B cell (primary cell): ENCODE measurements around the gene ACTN3. TPM values are rescaled to one million over a fixed set of nuclear protein-coding genes. Genes with fewer than 3 reads are reported as not detected.

Source experiments
- ATAC-seq: fragments of 200-7000 bp; cut with Tn5 transposase; one replicate; pipeline ENCODE4 v1.10.0; 2021; ENCODE audit warnings: low read depth, mild to moderate bottlenecking, moderate number of reproducible peaks, moderate library complexity
- CTCF ChIA-PET: fragments of 350-600 bp; sonication (Branson Sonifier 250); formaldehyde crosslinking; loops from one replicate; lab custom pipeline; 2021; ENCODE audit warnings: antibody characterized with exemption, inconsistent platforms; lab: Charles Lee
- POLR2A ChIA-PET: fragments of 350-600 bp; sonication (Branson Sonifier 250); formaldehyde crosslinking; loops from one replicate; lab custom pipeline; 2021; ENCODE audit warnings: antibody characterized with exemption; lab: Charles Lee
- DNase-seq: peaks from one replicate; pipeline ENCODE4 v3.0.0; 2013
- H2AFZ ChIP-seq: 2 replicates; pipeline ENCODE4 v1.6.1; 2012; ENCODE audit warnings: mild to moderate bottlenecking, low read depth, low read length; ENCODE audit not compliant: insufficient read depth, poor library complexity, severe bottlenecking
- H3K27ac ChIP-seq, 2 donors: 1 replicate in 1 of 2; 2 replicates in 1 of 2; pipeline ENCODE4 v1.5.1; 2012 to 2013; ENCODE audit warnings: low read length in 2 of 2, mild to moderate bottlenecking in 2 of 2, moderate library complexity in 1 of 2
- H3K27me3 ChIP-seq, 4 experiments: fragments of 200-600 bp in 1 of 4; sonication (generic) in 1 of 4; replicated peaks in 1 of 4; 1 replicate in 2 of 4; 2 replicates in 2 of 4; pipeline versions ENCODE4 v1.6.1 to v1.7.0; 2013 to 2016; ENCODE audit warnings: low read length in 3 of 4, mild to moderate bottlenecking in 2 of 4, mixed read lengths in 1 of 4, moderate library complexity in 1 of 4; ENCODE audit not compliant: insufficient read depth in 4 of 4, control insufficient read depth in 3 of 4; ENCODE audit errors: control extremely low read depth in 1 of 4
- H3K36me3 ChIP-seq, 2 experiments: replicated peaks in 1 of 2; 1 replicate in 1 of 2; 2 replicates in 1 of 2; pipeline versions ENCODE4 v1.6.1 to v1.7.1; 2013; ENCODE audit warnings: low read length in 1 of 2; ENCODE audit not compliant: insufficient read depth in 2 of 2, control insufficient read depth in 1 of 2; ENCODE audit errors: control extremely low read depth in 1 of 2, extremely low read depth in 1 of 2
- H3K4me1 ChIP-seq, 2 donors: fragments of 200-600 bp in 1 of 2; sonication (generic) in 1 of 2; 1 replicate in 1 of 2; 2 replicates in 1 of 2; pipeline versions ENCODE4 v1.5.1 to v1.6.1; 2013 to 2017; ENCODE audit warnings: low read length in 2 of 2; ENCODE audit not compliant: control insufficient read depth in 2 of 2, insufficient read depth in 2 of 2
- H3K4me2 ChIP-seq: replicated peaks from 2 replicates; pipeline ENCODE3; 2012; ENCODE audit warnings: mild to moderate bottlenecking, low read depth, low read length; ENCODE audit not compliant: poor library complexity, severe bottlenecking
- H3K4me3 ChIP-seq, 5 experiments: fragments of 200-600 bp in 1 of 5; sonication (generic) in 1 of 5; 1 replicate in 3 of 5; 2 replicates in 2 of 5; pipeline versions ENCODE4 v1.5.1 to v1.7.0; 2011 to 2016; ENCODE audit warnings: low read length in 4 of 5, mild to moderate bottlenecking in 4 of 5, low read depth in 2 of 5, control low read depth in 1 of 5, moderate library complexity in 1 of 5; ENCODE audit not compliant: insufficient read depth in 1 of 5; ENCODE audit errors: control extremely low read depth in 1 of 5, extremely low read depth in 1 of 5
- H3K79me2 ChIP-seq: fragments of 200-600 bp; sonication (generic); one replicate; pipeline ENCODE4 v1.6.0; 2016; ENCODE audit warnings: low read length; ENCODE audit not compliant: control insufficient read depth, insufficient read depth
- H3K9ac ChIP-seq: fragments of 200-600 bp; sonication (generic); 2 replicates; pipeline ENCODE4 v1.6.1; 2017; ENCODE audit warnings: mild to moderate bottlenecking, low read length, moderate library complexity
- H3K9me3 ChIP-seq, 3 donors: one replicate each; pipeline versions ENCODE4 v1.6.1 to v1.7.1; 2013; ENCODE audit warnings: low read length in 2 of 3; ENCODE audit not compliant: control insufficient read depth in 2 of 3, insufficient read depth in 1 of 3; ENCODE audit errors: control extremely low read depth in 1 of 3
- H4K20me1 ChIP-seq: 2 replicates; pipeline ENCODE4 v1.6.0; 2012; ENCODE audit warnings: mild to moderate bottlenecking, low read length; ENCODE audit not compliant: insufficient read depth, control insufficient read depth, poor library complexity, severe bottlenecking
- H3K27ac Mint-ChIP-seq: one replicate; pipeline ENCODE4 v1.8.0; 2021; ENCODE audit warnings: mixed read lengths
- H3K27me3 Mint-ChIP-seq: one replicate; pipeline ENCODE4 v1.8.0; 2021; ENCODE audit warnings: mixed read lengths
- H3K4me1 Mint-ChIP-seq: one replicate; pipeline ENCODE4 v1.8.0; 2021; ENCODE audit warnings: mixed read lengths
- H3K4me3 Mint-ChIP-seq: one replicate; pipeline ENCODE4 v1.8.0; 2021; ENCODE audit warnings: mixed read lengths
- H3K9me3 Mint-ChIP-seq: one replicate; pipeline ENCODE4 v1.8.0; 2022; ENCODE audit warnings: mixed read lengths; ENCODE audit not compliant: insufficient read depth
- CTCF ChIP-seq: fragments of 200-600 bp; IDR thresholded peaks from one replicate; pipeline ENCODE4 v1.8.0; 2022; ENCODE audit warnings: antibody characterized with exemption, mild to moderate bottlenecking
- EZH2 ChIP-seq: IDR thresholded peaks from 2 replicates; pipeline ENCODE4 v1.6.1; 2012; ENCODE audit warnings: borderline replicate concordance, low read depth, mild to moderate bottlenecking, moderate library complexity, low read length; ENCODE audit not compliant: insufficient read depth, poor library complexity, severe bottlenecking
- WGBS: methylation state at CpG from one replicate; pipeline ENCODE4 v1.1.5; 2013; ENCODE audit warnings: missing lambda C conversion rate; ENCODE audit not compliant: insufficient coverage; 5-methylcytosine and 5-hydroxymethylcytosine counted together
- intact Hi-C: fragments of 100-400 bp; cut with micrococcal nuclease; formaldehyde crosslinking; loops from one replicate; pipeline ENCODE4 v1.10.0; 2022
- polyA plus RNA-seq: library from polyadenylated mRNA; depleted of rRNA; stranded (reverse); fragments of >200 nt; gene quantifications from 2 replicates; pipeline ENCODE4 v1.2.3, GENCODE V29; 2012
- total RNA-seq, 2 donors: library from RNA; stranded (reverse); fragments of 120-200 nt in 1 of 2; gene quantifications; 1 replicate in 1 of 2; 2 replicates in 1 of 2; pipeline versions ENCODE4 v1.2.3 to v1.2.4, GENCODE V29; 2013 to 2022

The ACTN3 gene
- total and polyA plus RNA-seq, 2 donors (not counting 1 experiment from before 2014, with no cell fraction given) = 0.22 TPM; not detected in 1

GRCh38 chr11:66563832-66564231 lies 17.1 kb downstream of the ACTN3 start:
- Histone ChIP-seq H2AFZ (no peak overlapping the region), H3K27me3 (peaks cover 0 to 25% (median 3%) of the 10 kb centered on the region in 4 experiments), H3K79me2 (no peaks in the 10 kb centered on the region), H3K4me3 (no peak overlapping the region), H3K4me2 (no peak overlapping the region), H3K4me1 (peaks cover 13 to 14% of the 10 kb centered on the region in 2 donors), H3K36me3 (no peaks in the 10 kb centered on the region), H3K27ac (no peak overlapping the region), H3K9ac (no peak overlapping the region), H3K9me3 (peaks cover 0 to 4% (median 0%) of the 10 kb centered on the region in 3 donors), H4K20me1 (no peaks in the 10 kb centered on the region)
- ChIA-PET POLR2A (no interaction called here), CTCF (interaction anchor here (1.3 kb wide), 1 partner anchor 115 kb away, joined by 4 read pairs; the partner anchor contains the start of gene RBM4B)
- TF ChIP-seq EZH2 (no peak), CTCF (no peak)
- intact Hi-C loops = no loop called here
- no peak for DNase-seq
- Mint-ChIP-seq H3K27me3 (peaks cover 9% of the 10 kb centered on the region), H3K4me1 (peaks cover 11% of the 10 kb centered on the region), H3K9me3 (no peaks in the 10 kb centered on the region), H3K4me3 (no peak overlapping the region), H3K27ac (no peak overlapping the region)
- no peak for ATAC-seq
- WGBS = 90% methylated on average over 5 of the region's 10 CpGs

- H4K20me1 ChIP-seq = no peaks in the 10 kb centered on the region
- H3K36me3 ChIP-seq = no peaks in the 10 kb centered on the region
- CTCF ChIA-PET = interaction anchor here (1.3 kb wide), 1 partner anchor 114 kb away, joined by 4 read pairs; the partner anchor contains the start of gene RBM4B
- no peak for TF ChIP-seq CTCF
- TF ChIP-seq EZH2 = no peak
- H3K4me3 ChIP-seq = no peak overlapping the region
- peaks cover 9 to 11% of the 10 kb centered on the region in 2 donors for H3K4me1 ChIP-seq
- no peak overlapping the region for H2AFZ ChIP-seq
- DNase-seq = no peak
- Mint-ChIP-seq H3K27ac (no peak overlapping the region), H3K4me1 (peaks cover 10% of the 10 kb centered on the region), H3K27me3 (peaks cover 7% of the 10 kb centered on the region), H3K4me3 (no peak overlapping the region), H3K9me3 (no peaks in the 10 kb centered on the region)
- no peak overlapping the region for H3K4me2 ChIP-seq
- H3K27me3 ChIP-seq = peaks cover 0 to 25% (median 3%) of the 10 kb centered on the region in 4 experiments
- H3K9me3 ChIP-seq = no peaks in the 10 kb centered on the region
- no peak overlapping the region for H3K27ac ChIP-seq
- POLR2A ChIA-PET = no interaction called here
- H3K9ac ChIP-seq = no peak overlapping the region
- H3K79me2 ChIP-seq = no peaks in the 10 kb centered on the region
- intact Hi-C loops = no loop called here
- no peak for ATAC-seq
- WGBS = 96% methylated on average over 12 of the region's 14 CpGs
Observed at GRCh38 chr11:66564538-66564937, 17.8 kb downstream of the ACTN3 start.
